HUES6 (cell line): Measurements from ENCODE around the gene TLCD5.

Experiments used
- H3K27ac ChIP-seq: 2 replicates; pipeline ENCODE4 v1.7.0; 2013; ENCODE audit warnings: low read depth, mild to moderate bottlenecking, low read length, inconsistent platforms
- H3K27me3 ChIP-seq: 2 replicates; pipeline ENCODE4 v1.6.1; 2013; ENCODE audit warnings: low read length; ENCODE audit not compliant: control insufficient read depth, insufficient read depth
- H3K36me3 ChIP-seq: 2 replicates; pipeline ENCODE4 v1.6.1; 2013; ENCODE audit warnings: low read length; ENCODE audit not compliant: control insufficient read depth, insufficient read depth
- H3K4me1 ChIP-seq: 2 replicates; pipeline ENCODE4 v1.6.1; 2013; ENCODE audit warnings: low read length; ENCODE audit not compliant: control insufficient read depth, insufficient read depth
- H3K4me3 ChIP-seq: 2 replicates; pipeline ENCODE4 v1.5.1; 2013; ENCODE audit warnings: low read depth, low read length
- H3K9ac ChIP-seq: one replicate; pipeline ENCODE4 v1.6.1; 2013; ENCODE audit warnings: mild to moderate bottlenecking, low read length
- H3K9me3 ChIP-seq: 2 replicates; pipeline ENCODE4 v1.6.1; 2013; ENCODE audit warnings: low read depth, low read length; ENCODE audit not compliant: control insufficient read depth, insufficient read depth

Gene TLCD5

DNA sequence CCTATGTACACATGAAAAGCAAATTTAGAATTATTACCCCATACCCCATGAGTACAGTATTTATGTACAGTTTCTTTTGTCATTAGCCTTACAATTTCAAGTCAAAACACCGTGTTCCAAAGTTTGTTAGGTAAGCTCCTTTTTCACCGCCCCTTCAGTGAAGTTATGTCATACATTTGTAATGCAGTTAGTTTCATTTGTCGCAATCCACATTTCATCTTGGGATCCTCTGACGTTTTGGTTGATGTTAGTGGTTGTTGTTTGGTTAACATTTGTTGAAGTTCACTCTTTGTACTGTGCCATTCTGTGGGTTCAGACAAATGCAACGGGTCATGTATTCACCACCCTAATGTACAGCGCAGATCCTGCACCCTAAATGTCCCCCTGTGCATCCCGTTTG lies 56.3 kb downstream of the TLCD5 start:
- peaks cover 45% of the 10 kb centered on the region for H3K9me3 ChIP-seq
- H3K36me3 ChIP-seq = no peaks in the 10 kb centered on the region
- peaks cover 9% of the 10 kb centered on the region for H3K4me1 ChIP-seq
- no peak overlapping the region for H3K4me3 ChIP-seq
- no peaks in the 10 kb centered on the region for H3K27me3 ChIP-seq
- no peak overlapping the region for H3K27ac ChIP-seq
- no peak overlapping the region for H3K9ac ChIP-seq
